HepG2 (cell line): Measurements from ENCODE around the gene NR2F1. TPM values are rescaled to one million over a fixed set of nuclear protein-coding genes. Genes with fewer than 3 reads are reported as not detected.

Source experiments
- microRNA counts: library from miRNA; unstranded; fragments of <30 nt; microRNA quantifications from one replicate; lab custom pipeline; 2015
- polyA plus RNA-seq, 8 experiments: library from polyadenylated mRNA; depleted of rRNA in 3 of 8; stranded (reverse) in 7 of 8; unstranded in 1 of 8; fragments of >200 nt; fragmentation: Illumina TruSeq in 4 of 8; extraction: Trizol in 4 of 8; gene quantifications; 2 replicates each; pipeline versions ENCODE4 v1.2.1 to v1.2.3, GENCODE V29; 2011 to 2016; ENCODE audit warnings: low read depth in 4 of 8, missing spikeins in 1 of 8, mixed read lengths in 1 of 8; ENCODE audit not compliant: insufficient read depth in 1 of 8
- total RNA-seq, 5 experiments: library from RNA; depleted of rRNA; stranded (reverse); fragments of >200 nt; fragmentation: Illumina TruSeq; extraction: Trizol; gene quantifications; 2 replicates each; pipeline ENCODE4 v1.2.3, GENCODE V29; 2016; ENCODE audit warnings: low read depth in 1 of 5

NR2F1 gene
- total and polyA plus RNA-seq, 2 of the 13 experiments (the other 11 are each of a cell fraction or from before 2014, with no cell fraction given) = 17.1 to 59.7 TPM

MicroRNAs within 50 kb of the gene (microRNA counts, 767-probe panel; counts per million panel counts)
- microRNA hsa-miR-2277-3p (lab: Ali Mortazavi, UCI) (not detected), microRNA hsa-miR-2277-5p (lab: Ali Mortazavi, UCI) (not detected)

Other genes with a start within 250 kb of the NR2F1 start
- gene NR2F1-AS1, start 2.0 kb upstream of the NR2F1 start, total RNA-seq (2016; rRNA removed; fragmentation: Illumina TruSeq; extraction: Trizol) = 2.1 and 2.8 TPM in 2 replicates
- gene NR2F1-AS1, start 2.0 kb upstream of the NR2F1 start, polyA plus RNA-seq (2011; rRNA removed) = 2.8 and 3.1 TPM in 2 replicates
- gene POU5F2, start 158.4 kb downstream of the NR2F1 start, total RNA-seq (2016; rRNA removed; fragmentation: Illumina TruSeq; extraction: Trizol) = 0.10 and 0.38 TPM in 2 replicates
- gene POU5F2, start 158.4 kb downstream of the NR2F1 start, polyA plus RNA-seq (2011; rRNA removed) = 0.09 and 0.13 TPM in 2 replicates